ENCODE measurements around the gene CXCL11.
"Not testable (repeated sequence)": the region's sequence is repeated elsewhere in the genome, so short reads cannot be mapped to it uniquely, and the experiment has no call there.

DNA sequence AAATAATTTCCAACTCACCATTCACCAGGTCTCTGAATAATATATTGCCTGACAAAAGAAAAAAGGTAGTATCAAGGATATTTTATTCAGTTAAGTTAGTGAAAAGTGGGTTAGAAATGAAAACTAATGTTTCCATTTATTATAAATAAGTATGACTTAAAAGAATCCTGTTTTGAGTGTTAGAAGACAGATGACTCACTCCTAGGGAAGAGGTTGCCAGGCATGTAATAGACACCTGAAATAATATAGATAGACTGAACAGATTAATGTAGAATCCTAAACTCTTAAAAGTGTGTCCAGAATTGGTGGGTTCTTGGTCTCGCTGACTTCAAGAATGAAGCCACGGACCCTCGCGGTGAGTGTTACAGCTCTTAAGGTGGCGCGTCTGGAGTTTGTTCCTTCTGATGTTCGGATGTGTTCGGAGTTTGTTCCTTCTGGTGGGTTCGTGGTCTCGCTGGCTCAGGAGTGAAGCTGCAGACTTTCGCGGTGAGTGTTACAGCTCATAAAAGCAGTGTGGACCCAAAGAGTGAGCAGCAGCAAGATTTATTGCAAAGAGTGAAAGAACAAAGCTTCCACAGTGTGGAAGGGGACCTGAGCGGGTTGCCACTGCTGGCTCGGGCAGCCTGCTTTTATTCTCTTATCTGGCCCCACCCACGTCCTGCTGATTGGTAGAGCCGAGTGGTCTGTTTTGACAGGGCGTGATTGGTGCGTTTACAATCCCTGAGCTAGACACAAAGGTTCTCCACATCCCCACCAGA is 6.5 kb upstream of the CXCL11 start:
- TF ChIP-seq, protein P1, sequence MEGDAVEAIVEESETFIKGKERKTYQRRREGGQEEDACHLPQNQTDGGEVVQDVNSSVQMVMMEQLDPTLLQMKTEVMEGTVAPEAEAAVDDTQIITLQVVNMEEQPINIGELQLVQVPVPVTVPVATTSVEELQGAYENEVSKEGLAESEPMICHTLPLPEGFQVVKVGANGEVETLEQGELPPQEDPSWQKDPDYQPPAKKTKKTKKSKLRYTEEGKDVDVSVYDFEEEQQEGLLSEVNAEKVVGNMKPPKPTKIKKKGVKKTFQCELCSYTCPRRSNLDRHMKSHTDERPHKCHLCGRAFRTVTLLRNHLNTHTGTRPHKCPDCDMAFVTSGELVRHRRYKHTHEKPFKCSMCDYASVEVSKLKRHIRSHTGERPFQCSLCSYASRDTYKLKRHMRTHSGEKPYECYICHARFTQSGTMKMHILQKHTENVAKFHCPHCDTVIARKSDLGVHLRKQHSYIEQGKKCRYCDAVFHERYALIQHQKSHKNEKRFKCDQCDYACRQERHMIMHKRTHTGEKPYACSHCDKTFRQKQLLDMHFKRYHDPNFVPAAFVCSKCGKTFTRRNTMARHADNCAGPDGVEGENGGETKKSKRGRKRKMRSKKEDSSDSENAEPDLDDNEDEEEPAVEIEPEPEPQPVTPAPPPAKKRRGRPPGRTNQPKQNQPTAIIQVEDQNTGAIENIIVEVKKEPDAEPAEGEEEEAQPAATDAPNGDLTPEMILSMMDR (IDR thresholded peaks at IDR 0.05) = not testable (repeated sequence)
- TF ChIP-seq ZFX (IDR thresholded peaks at IDR 0.05; ENCODE audit: borderline replicate concordance) = not testable (repeated sequence)
